SK-N-MC (cell line): ENCODE measurements around the gene MST1.
"Not testable (repeated sequence)": the region's sequence is repeated elsewhere in the genome, so short reads cannot be mapped to it uniquely, and the experiment has no call there.

ENCODE experiments used
- DNase-seq: peaks from one replicate; pipeline ENCODE4 v3.0.0-alpha.2; 2011; ENCODE audit warnings: low read depth, low spot score
- H3K27ac ChIP-seq: fragments of 200-600 bp; sonication (generic); 2 replicates; pipeline ENCODE4 v1.5.1; 2016; ENCODE audit warnings: mixed run types
- H3K36me3 ChIP-seq: fragments of 200-600 bp; sonication (generic); 2 replicates; pipeline ENCODE4 v1.6.1; 2017; ENCODE audit warnings: antibody characterized with exemption, low read length, mixed read lengths; ENCODE audit not compliant: insufficient read depth
- H3K4me3 ChIP-seq: fragments of 200-600 bp; sonication (generic); 2 replicates; pipeline ENCODE4 v1.5.1; 2016
- H3K9ac ChIP-seq: fragments of 200-600 bp; sonication (generic); 2 replicates; pipeline ENCODE4 v1.8.0; 2017; ENCODE audit warnings: mixed run types, mixed read lengths; ENCODE audit not compliant: insufficient read length
- H3K9me3 ChIP-seq: fragments of 200-600 bp; sonication (generic); 2 replicates; pipeline ENCODE4 v1.6.1; 2017; ENCODE audit warnings: low read depth, mild to moderate bottlenecking, antibody characterized with exemption, low read length, moderate library complexity, mixed read lengths
- EZH2 ChIP-seq: fragments of 200-600 bp; sonication (generic); IDR thresholded peaks from one replicate; pipeline ENCODE4 v1.6.1; 2017; ENCODE audit warnings: antibody characterized with exemption
- FOXP2 ChIP-seq: optimal IDR thresholded peaks from 2 replicates; pipeline ENCODE3; 2011; ENCODE audit warnings: mild to moderate bottlenecking, moderate library complexity; ENCODE audit not compliant: insufficient read depth; ENCODE audit errors: extremely low read length, control extremely low read depth
- POLR2AphosphoS5 ChIP-seq: IDR thresholded peaks from 2 replicates; pipeline ENCODE4 v1.6.1; 2012; ENCODE audit warnings: mild to moderate bottlenecking, low read depth, low read length, borderline replicate concordance

Gene MST1

GRCh38 chr3:49700014-49700413 is 10.7 kb upstream of the MST1 start:
- H3K36me3 ChIP-seq = no peaks in the 10 kb centered on the region
- H3K9me3 ChIP-seq = no peaks in the 10 kb centered on the region
- DNase-seq = no peak
- H3K27ac ChIP-seq = no peak overlapping the region
- no peak for TF ChIP-seq POLR2AphosphoS5
- no peak for TF ChIP-seq FOXP2
- TF ChIP-seq EZH2 = no peak
- H3K9ac ChIP-seq = no peak overlapping the region
- H3K4me3 ChIP-seq = no peak overlapping the region

GRCh38 chr3:49699281-49699979 is 10.2 kb upstream of the MST1 start:
- no peak for TF ChIP-seq POLR2AphosphoS5
- no peak for TF ChIP-seq EZH2
- no peak for TF ChIP-seq FOXP2
- no peak overlapping the region for H3K9ac ChIP-seq
- no peaks in the 10 kb centered on the region for H3K36me3 ChIP-seq
- H3K9me3 ChIP-seq = no peaks in the 10 kb centered on the region
- DNase-seq = no peak
- H3K27ac ChIP-seq = no peak overlapping the region
- H3K4me3 ChIP-seq = no peak overlapping the region

- not testable (repeated sequence) for H3K4me3 ChIP-seq, H3K9me3 ChIP-seq, DNase-seq, H3K9ac ChIP-seq, H3K36me3 ChIP-seq, H3K27ac ChIP-seq
Observed at GRCh38 chr3:49695350-49696015, 6.2 kb upstream of the MST1 start.

- H3K27ac ChIP-seq, DNase-seq, H3K36me3 ChIP-seq, H3K9me3 ChIP-seq, H3K4me3 ChIP-seq, H3K9ac ChIP-seq: not testable (repeated sequence)
Observed at GRCh38 chr3:49694409-49695070, 5.3 kb upstream of the MST1 start.

- not testable (repeated sequence) for H3K4me3 ChIP-seq, H3K27ac ChIP-seq, H3K9ac ChIP-seq, H3K36me3 ChIP-seq, DNase-seq, H3K9me3 ChIP-seq
Observed at GRCh38 chr3:49691481-49691880, 2.2 kb upstream of the MST1 start.

- H3K4me3 ChIP-seq, H3K9me3 ChIP-seq: not testable (repeated sequence)
Observed at GRCh38 chr3:49690856-49691255, 1.6 kb upstream of the MST1 start.

GRCh38 chr3:49689908-49690624 is 792 bp upstream of the MST1 start:
- DNase-seq, H3K9me3 ChIP-seq, H3K27ac ChIP-seq, H3K36me3 ChIP-seq: not testable (repeated sequence)
- Histone ChIP-seq H3K4me3 (peak overlapping the region; percentile 85), H3K9ac (peak overlapping the region; percentile 86)

More at GRCh38 chr3:49690856-49691255, 1.6 kb upstream of the MST1 start:
- H3K27ac ChIP-seq, H3K9ac ChIP-seq, DNase-seq, H3K36me3 ChIP-seq: not testable (repeated sequence)

GRCh38 chr3:49688338-49689045 is 782 bp downstream of the MST1 start:
- H3K9me3 ChIP-seq, DNase-seq, H3K27ac ChIP-seq, H3K36me3 ChIP-seq: not testable (repeated sequence)
- Histone ChIP-seq H3K9ac (peak overlapping the region; percentile 86), H3K4me3 (peak overlapping the region; percentile 85)

- DNase-seq, H3K36me3 ChIP-seq, H3K9ac ChIP-seq, H3K9me3 ChIP-seq, H3K27ac ChIP-seq, H3K4me3 ChIP-seq: not testable (repeated sequence)
Observed at GRCh38 chr3:49687424-49687795, 1.9 kb downstream of the MST1 start.

- H3K27ac ChIP-seq, H3K36me3 ChIP-seq, H3K9ac ChIP-seq, H3K9me3 ChIP-seq, DNase-seq, H3K4me3 ChIP-seq: not testable (repeated sequence)
Observed at GRCh38 chr3:49686769-49687423, 2.4 kb downstream of the MST1 start.

- H3K9me3 ChIP-seq, H3K4me3 ChIP-seq, H3K36me3 ChIP-seq, H3K9ac ChIP-seq, DNase-seq, H3K27ac ChIP-seq: not testable (repeated sequence)
Observed at GRCh38 chr3:49686346-49686745, 2.9 kb downstream of the MST1 start.

GRCh38 chr3:49685846-49686245 is 3.4 kb downstream of the MST1 start:
- not testable (repeated sequence) for H3K9ac ChIP-seq, H3K9me3 ChIP-seq, H3K4me3 ChIP-seq, DNase-seq, H3K36me3 ChIP-seq, H3K27ac ChIP-seq
